Endodermal cell (in vitro differentiated cells): ENCODE measurements around the gene OR2T35. TPM values are rescaled to one million over a fixed set of nuclear protein-coding genes. Genes with fewer than 3 reads are reported as not detected.
A peak's percentile ranks its signal among the peaks of the same experiment; 100 is the strongest.

Experiments used
- DNase-seq: peaks from one replicate; pipeline ENCODE4 v3.0.0-alpha.2; 2017
- H3K27ac ChIP-seq: 2 replicates; pipeline ENCODE4 v1.5.1; 2013; ENCODE audit warnings: mild to moderate bottlenecking, low read depth, low read length, moderate library complexity
- H3K27me3 ChIP-seq: 2 replicates; pipeline ENCODE4 v1.6.1; 2013; ENCODE audit warnings: mild to moderate bottlenecking, low read length, moderate library complexity; ENCODE audit not compliant: insufficient read depth, control insufficient read depth, poor library complexity, severe bottlenecking
- H3K36me3 ChIP-seq: 2 replicates; pipeline ENCODE4 v1.7.0; 2013; ENCODE audit warnings: mild to moderate bottlenecking, low read length, moderate library complexity; ENCODE audit not compliant: control insufficient read depth, insufficient read depth
- H3K4me1 ChIP-seq: one replicate; pipeline ENCODE4 v1.7.0; 2013; ENCODE audit warnings: low read length; ENCODE audit not compliant: control insufficient read depth, insufficient read depth
- H3K4me3 ChIP-seq: 2 replicates; pipeline ENCODE4 v1.5.1; 2013; ENCODE audit warnings: mild to moderate bottlenecking, low read length, moderate library complexity
- H3K9ac ChIP-seq: 2 replicates; pipeline ENCODE4 v1.6.1; 2013; ENCODE audit warnings: mild to moderate bottlenecking, low read length, moderate library complexity; ENCODE audit not compliant: poor library complexity, severe bottlenecking; ENCODE audit errors: extremely low read depth
- H3K9me3 ChIP-seq: 2 replicates; pipeline ENCODE4 v1.6.1; 2013; ENCODE audit warnings: mild to moderate bottlenecking, low read length, moderate library complexity; ENCODE audit not compliant: control insufficient read depth
- H3K27ac Mint-ChIP-seq: 2 replicates; pipeline ENCODE4 v1.8.0; 2020; ENCODE audit warnings: mixed read lengths
- H3K27me3 Mint-ChIP-seq: 2 replicates; pipeline ENCODE4 v1.8.0; 2021; ENCODE audit warnings: mild to moderate bottlenecking, mixed read lengths; ENCODE audit not compliant: insufficient read depth
- H3K36me3 Mint-ChIP-seq: 2 replicates; pipeline ENCODE4 v1.8.0; 2020; ENCODE audit warnings: low read depth, mixed read lengths
- H3K4me1 Mint-ChIP-seq: 2 replicates; pipeline ENCODE4 v1.8.0; 2020; ENCODE audit warnings: mixed read lengths
- H3K4me3 Mint-ChIP-seq: 2 replicates; pipeline ENCODE4 v1.8.0; 2020; ENCODE audit warnings: mild to moderate bottlenecking, moderate library complexity, mixed read lengths
- H3K9me3 Mint-ChIP-seq: 2 replicates; pipeline ENCODE4 v1.8.0; 2020; ENCODE audit warnings: mild to moderate bottlenecking, mixed read lengths
- CTCF ChIP-seq: fragments of 200-600 bp; sonication (generic); conservative IDR thresholded peaks from 2 replicates; pipeline ENCODE4 v1.5.0; 2021; ENCODE audit warnings: antibody characterized with exemption, mild to moderate bottlenecking
- WGBS, 2 experiments: methylation state at CpG; one replicate each; pipeline versions ENCODE4 v1.1.5 to v1.1.7; 2013; ENCODE audit warnings: missing lambda C conversion rate in 2 of 2, mixed read lengths in 1 of 2; ENCODE audit not compliant: insufficient coverage in 1 of 2, insufficient read length in 1 of 2; 5-methylcytosine and 5-hydroxymethylcytosine counted together
- total RNA-seq, 2 donors: library from RNA; stranded (reverse); fragmentation: NEBNext Ultra II Directional in 1 of 2; extraction: Animal tissue kit (Norgen Biotek cat#: 25700) in 1 of 2; gene quantifications; 2 replicates in 1 of 2; 3 replicates in 1 of 2; pipeline ENCODE4 v1.2.1, GENCODE V29; 2021

OR2T35 gene
- total RNA-seq, 2 donors from 2014 or later, result not detected

DNA sequence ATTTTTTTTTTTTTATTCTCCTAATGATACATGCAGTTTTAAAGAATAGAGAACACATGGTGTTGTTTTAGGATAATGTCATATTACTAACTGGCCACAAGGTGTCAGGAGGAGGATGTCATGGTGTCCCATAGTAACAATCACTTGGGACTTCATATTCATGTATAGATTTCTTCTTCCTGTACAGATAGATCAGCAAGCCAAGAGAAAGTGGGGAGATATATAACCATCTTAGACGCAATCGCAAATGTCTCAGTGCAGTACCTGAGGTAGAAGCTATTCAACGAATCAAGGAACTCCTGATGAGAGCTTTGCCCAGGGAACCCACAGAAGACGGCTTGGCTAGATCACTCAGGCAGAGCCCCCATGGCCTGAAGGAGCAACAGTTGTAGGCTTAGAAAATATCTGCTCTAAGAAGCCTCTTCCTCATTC, 22.5 kb downstream of the OR2T35 start:
- 83 to 90% methylated on average over 3 to 4 of the region's 4 CpGs for WGBS, 2 experiments
- no peak for DNase-seq
- peak; percentile 62 for TF ChIP-seq CTCF
- H3K9me3 ChIP-seq, result peaks cover 81% of the 10 kb centered on the region
- Mint-ChIP-seq H3K36me3 (no peaks in the 10 kb centered on the region), H3K4me3 (no peak overlapping the region), H3K4me1 (no peaks in the 10 kb centered on the region), H3K27ac (no peak overlapping the region), H3K9me3 (peaks cover 40% of the 10 kb centered on the region), H3K27me3 (no peaks in the 10 kb centered on the region)
- H3K36me3 ChIP-seq, result no peaks in the 10 kb centered on the region
- H3K9ac ChIP-seq, result no peak overlapping the region
- no peak overlapping the region for H3K27ac ChIP-seq
- no peaks in the 10 kb centered on the region for H3K27me3 ChIP-seq
- H3K4me1 ChIP-seq, result no peaks in the 10 kb centered on the region
- H3K4me3 ChIP-seq, result no peak overlapping the region

DNA sequence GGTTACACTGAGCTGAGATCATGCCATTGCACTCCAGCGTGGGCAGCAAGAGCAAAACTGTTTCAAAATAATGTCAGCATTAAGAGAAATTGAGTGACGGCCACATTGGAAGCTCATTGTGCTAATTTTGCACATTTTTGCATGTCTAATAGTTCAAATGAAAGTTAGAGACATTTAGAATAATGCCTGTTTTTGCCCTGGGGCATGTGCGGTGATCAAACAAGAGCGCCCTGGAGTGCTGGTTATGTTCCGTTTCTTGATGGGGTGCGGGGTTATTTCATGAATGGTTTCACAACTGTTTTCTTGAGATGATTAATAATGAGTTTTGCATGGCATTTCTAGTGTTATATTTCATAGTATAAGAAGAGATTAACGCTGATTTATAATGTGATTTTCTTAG, 23.3 kb downstream of the OR2T35 start:
- Histone ChIP-seq H3K4me1 (no peaks in the 10 kb centered on the region), H3K27ac (no peak overlapping the region), H3K4me3 (no peak overlapping the region), H3K27me3 (no peaks in the 10 kb centered on the region), H3K9me3 (peaks cover 79% of the 10 kb centered on the region), H3K9ac (no peak overlapping the region), H3K36me3 (no peaks in the 10 kb centered on the region)
- H3K9me3 Mint-ChIP-seq, result peaks cover 46% of the 10 kb centered on the region
- WGBS, 2 experiments, result 56 to 71% methylated on average over 2 to 7 of the region's 7 CpGs
- H3K4me3 Mint-ChIP-seq, result no peak overlapping the region
- no peak overlapping the region for H3K27ac Mint-ChIP-seq
- TF ChIP-seq CTCF, result no peak
- no peaks in the 10 kb centered on the region for H3K4me1 Mint-ChIP-seq
- no peak for DNase-seq
- H3K27me3 Mint-ChIP-seq, result no peaks in the 10 kb centered on the region
- no peaks in the 10 kb centered on the region for H3K36me3 Mint-ChIP-seq

DNA sequence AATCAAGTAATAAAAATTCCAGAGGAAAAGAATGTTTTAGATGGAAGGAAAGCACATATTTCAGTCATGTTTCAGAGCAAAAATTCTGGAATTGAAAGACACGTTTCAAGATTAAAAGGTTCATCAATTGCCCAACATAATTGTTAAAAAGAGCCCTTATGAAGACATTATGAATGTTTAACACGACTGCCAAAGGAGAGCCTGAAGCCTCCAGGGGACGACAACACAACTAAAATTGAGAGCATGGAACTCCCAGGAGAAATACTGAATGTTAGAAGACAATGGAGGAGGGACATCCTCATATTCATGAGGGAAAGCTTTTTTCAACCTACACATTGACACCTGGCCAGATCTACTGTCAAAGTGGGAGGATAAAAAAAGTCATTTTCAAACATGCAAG, 26.2 kb downstream of the OR2T35 start:
- Histone ChIP-seq H3K27me3 (no peaks in the 10 kb centered on the region), H3K9me3 (peaks cover 77% of the 10 kb centered on the region), H3K4me1 (no peaks in the 10 kb centered on the region), H3K9ac (no peak overlapping the region), H3K27ac (no peak overlapping the region), H3K4me3 (no peak overlapping the region), H3K36me3 (no peaks in the 10 kb centered on the region)
- 13 to 14% methylated on average over 3 of the region's 3 CpGs for WGBS, 2 experiments
- no peak overlapping the region for H3K4me3 Mint-ChIP-seq
- H3K9me3 Mint-ChIP-seq, result peaks cover 75% of the 10 kb centered on the region
- H3K4me1 Mint-ChIP-seq, result no peaks in the 10 kb centered on the region
- no peaks in the 10 kb centered on the region for H3K27me3 Mint-ChIP-seq
- H3K27ac Mint-ChIP-seq, result no peak overlapping the region
- DNase-seq, result peak; percentile 77
- H3K36me3 Mint-ChIP-seq, result no peaks in the 10 kb centered on the region
- peak; percentile 54 for TF ChIP-seq CTCF
